K562 (cell line): ENCODE results near the gene ANKRD65. TPM values are rescaled to one million over a fixed set of nuclear protein-coding genes. Genes with fewer than 3 reads are reported as not detected.

Experiments
- CHD2 ChIP-seq: IDR thresholded peaks from 2 replicates; pipeline ENCODE4 v1.6.1; 2011; ENCODE audit warnings: low read depth, low read length
- CTCF ChIP-seq, 3 experiments: IDR thresholded peaks in 2 of 3; conservative IDR thresholded peaks in 1 of 3; 2 replicates each; pipeline ENCODE4 v1.5.1; 2011 to 2012; ENCODE audit warnings: low read length in 3 of 3, mild to moderate bottlenecking in 3 of 3, control low read depth in 2 of 3, improper control_type of control experiment in 1 of 3, inconsistent platforms in 1 of 3, low read depth in 1 of 3, mixed read lengths in 1 of 3, moderate library complexity in 1 of 3; ENCODE audit not compliant: insufficient read depth in 2 of 3
- ETV6 ChIP-seq, 3 experiments: fragments of 150-350 bp in 1 of 3; sonication (generic) in 1 of 3; formaldehyde crosslinking in 1 of 3; IDR thresholded peaks; 2 replicates each; pipeline versions ENCODE4 v1.6.1 to v1.8.0; 2014 to 2022; ENCODE audit warnings: borderline replicate concordance in 2 of 3, low read depth in 2 of 3, antibody characterized with exemption in 1 of 3, low read length in 1 of 3, mild to moderate bottlenecking in 1 of 3, missing genetic modification reagents in 1 of 3
- HDAC1 ChIP-seq, 2 experiments: fragments of 450-650 bp; IDR thresholded peaks; 2 replicates each; pipeline ENCODE4 v1.6.1; 2016 to 2017; ENCODE audit warnings: inconsistent platforms in 1 of 2, mild to moderate bottlenecking in 1 of 2, moderate library complexity in 1 of 2
- KLF13 ChIP-seq: fragments of 450-650 bp; IDR thresholded peaks from 2 replicates; pipeline ENCODE4 v1.6.1; 2016; ENCODE audit warnings: missing genetic modification characterization, low read depth, mild to moderate bottlenecking, missing compliant biosample characterization, moderate library complexity, borderline replicate concordance
- TAF15 ChIP-seq: fragments of 200-400 bp; formaldehyde crosslinking; IDR thresholded peaks from 2 replicates; pipeline ENCODE4 v1.6.1; 2017; ENCODE audit warnings: mild to moderate bottlenecking, low read depth, low read length, moderate library complexity
- TGIF2 ChIP-seq: sonication (generic); formaldehyde crosslinking; IDR thresholded peaks from 2 replicates; pipeline ENCODE4 v1.8.1; 2022; ENCODE audit warnings: mild to moderate bottlenecking, missing genetic modification reagents, moderate library complexity
- THAP12 ChIP-seq: fragments of 250-450 bp; sonication (Bioruptor Pico); IDR thresholded peaks from 2 replicates; pipeline ENCODE4 v1.9.0; 2021; ENCODE audit warnings: mild to moderate bottlenecking, inconsistent platforms
- TRIM28 ChIP-seq: fragments of 450-650 bp; IDR thresholded peaks from 2 replicates; pipeline ENCODE4 v1.6.1; 2017
- VEZF1 ChIP-seq: fragments of 200-800 bp; sonication (Bioruptor generic); IDR thresholded peaks from 2 replicates; pipeline ENCODE4 v1.6.1; 2017; ENCODE audit warnings: missing genetic modification characterization, missing compliant biosample characterization
- ZBTB2 ChIP-seq: fragments of 450-650 bp; IDR thresholded peaks from 2 replicates; pipeline ENCODE4 v1.6.1; 2016; ENCODE audit warnings: antibody characterized with exemption
- ZNF77 ChIP-seq: fragments of 250-450 bp; sonication (Bioruptor Pico); IDR thresholded peaks from 2 replicates; pipeline ENCODE4 v1.5.0; 2020
- polyA plus RNA-seq, 8 experiments: library from polyadenylated mRNA; depleted of rRNA in 4 of 8; stranded (reverse) in 5 of 8; unstranded in 3 of 8; fragments of >200 nt; fragmentation: Nextera tagmentation in 2 of 8; fragmentation: Illumina TruSeq in 1 of 8; extraction: Ambion mirVana in 2 of 8; extraction: Trizol in 1 of 8; gene quantifications; 2 replicates each; pipeline versions ENCODE4 v1.2.1 to v1.2.3, GENCODE V29; 2011 to 2014; ENCODE audit warnings: inconsistent platforms in 1 of 8, missing spikeins in 1 of 8
- total RNA-seq, 7 experiments: library from RNA; depleted of rRNA in 6 of 7; stranded (reverse); fragments of >200 nt in 6 of 7; fragmentation: Illumina TruSeq in 2 of 7; extraction: Trizol in 2 of 7; gene quantifications; 2 replicates each; pipeline versions ENCODE4 v1.2.1 to v1.2.3, GENCODE V29; 2011 to 2021; ENCODE audit warnings: low replicate concordance in 1 of 7
- TF ChIP-seq, protein P1 (sequence below): fragments of 250-450 bp; sonication (Bioruptor Pico); IDR thresholded peaks from 2 replicates; pipeline ENCODE4 v1.5.0; 2022; ENCODE audit warnings: mild to moderate bottlenecking
- TF ChIP-seq, protein P2 (sequence below): fragments of 250-450 bp; sonication (Bioruptor Pico); IDR thresholded peaks from 2 replicates; pipeline ENCODE4 v1.4.0; 2020; ENCODE audit warnings: mild to moderate bottlenecking, moderate library complexity

ANKRD65 gene
- total and polyA plus RNA-seq, 9 of the 15 experiments (the other 6 are each of a cell fraction or from before 2014, with no cell fraction given): not detected

DNA sequence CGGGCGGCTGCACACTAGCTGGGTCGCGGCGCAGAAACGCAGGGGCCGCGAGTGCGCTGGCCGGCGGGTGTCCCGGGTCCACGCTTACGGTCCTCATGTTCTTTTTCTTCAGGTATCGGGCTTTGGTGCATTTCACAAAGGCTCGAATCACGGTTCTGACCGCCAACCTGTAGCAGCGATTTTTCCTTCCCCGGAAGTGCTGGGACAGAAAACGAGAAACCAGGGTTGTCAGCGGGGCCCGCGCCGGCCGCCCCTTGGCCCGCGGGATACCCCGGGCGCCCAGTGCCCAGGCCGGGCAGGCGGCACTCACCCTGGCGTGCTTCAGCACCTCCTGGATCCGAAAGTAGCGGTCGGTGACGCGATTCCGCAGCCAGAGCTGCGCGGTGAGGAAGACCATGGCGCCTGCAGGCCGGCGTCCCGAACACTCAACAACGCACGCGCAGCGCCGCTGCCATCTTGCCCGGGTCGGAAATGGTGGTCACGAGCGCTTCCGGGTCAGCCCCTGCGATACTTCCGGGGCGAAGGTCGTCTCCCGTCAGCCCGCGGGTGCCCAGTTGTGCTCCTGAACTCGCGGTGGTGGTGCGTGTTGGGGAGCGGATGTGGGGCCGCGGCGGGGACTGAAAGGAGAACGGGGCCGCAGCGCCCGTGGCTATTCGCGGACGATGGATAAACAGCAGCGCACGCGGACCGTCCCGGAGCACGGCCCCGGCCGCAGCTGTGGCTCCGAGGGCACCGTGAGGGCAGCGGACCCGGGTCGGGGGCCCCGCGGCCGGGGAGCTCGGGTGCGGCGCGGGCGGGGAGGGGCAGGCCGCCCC lies 14.0 kb downstream of the ANKRD65 start, which contains the start of gene MRPL20 (continued):
- TF ChIP-seq VEZF1 (CRISPR knock-in tag) (peak; percentile 71), HDAC1 (IDR thresholded peaks at IDR 0.05) (peak in 1 of 2 experiments; percentile 97; a peak in 2 of 4 replicates), TRIM28 (no peak), ZBTB2 (peak; percentile 82), TAF15 (no peak), CTCF (IDR thresholded peaks at IDR 0.05 in 2 of 3, conservative IDR thresholded peaks at IDR 0.05 in 1 of 3; ENCODE audit: insufficient read depth in 2 of 3, low read depth in 1 of 3, low read length in 3 of 3) (0 out of 6 replicates have a peak, but pooled peaks of 1 of the 3 experiments have one; percentile 9), TGIF2 (peak; percentile 50; the same call in 1 of the 2 replicates), KLF13 (tag) (0 out of 2 replicates have a peak, but pooled peaks have one; percentile 10), THAP12 (CRISPR knock-in tag) (peak; percentile 65), ETV6 (IDR thresholded peaks at IDR 0.05; ENCODE audit: borderline replicate concordance in 1 of 2, low read depth in 2 of 2, low read length in 1 of 2) (peak in 1 of 2 experiments; percentile 45; a peak in 1 of 4 replicates), ETV6 (CRISPR knock-in tag; IDR thresholded peaks at IDR 0.05; ENCODE audit: borderline replicate concordance) (no peak), ZNF77 (CRISPR knock-in tag) (no peak), CHD2 (peak; percentile 75)
- TF ChIP-seq, protein P1, sequence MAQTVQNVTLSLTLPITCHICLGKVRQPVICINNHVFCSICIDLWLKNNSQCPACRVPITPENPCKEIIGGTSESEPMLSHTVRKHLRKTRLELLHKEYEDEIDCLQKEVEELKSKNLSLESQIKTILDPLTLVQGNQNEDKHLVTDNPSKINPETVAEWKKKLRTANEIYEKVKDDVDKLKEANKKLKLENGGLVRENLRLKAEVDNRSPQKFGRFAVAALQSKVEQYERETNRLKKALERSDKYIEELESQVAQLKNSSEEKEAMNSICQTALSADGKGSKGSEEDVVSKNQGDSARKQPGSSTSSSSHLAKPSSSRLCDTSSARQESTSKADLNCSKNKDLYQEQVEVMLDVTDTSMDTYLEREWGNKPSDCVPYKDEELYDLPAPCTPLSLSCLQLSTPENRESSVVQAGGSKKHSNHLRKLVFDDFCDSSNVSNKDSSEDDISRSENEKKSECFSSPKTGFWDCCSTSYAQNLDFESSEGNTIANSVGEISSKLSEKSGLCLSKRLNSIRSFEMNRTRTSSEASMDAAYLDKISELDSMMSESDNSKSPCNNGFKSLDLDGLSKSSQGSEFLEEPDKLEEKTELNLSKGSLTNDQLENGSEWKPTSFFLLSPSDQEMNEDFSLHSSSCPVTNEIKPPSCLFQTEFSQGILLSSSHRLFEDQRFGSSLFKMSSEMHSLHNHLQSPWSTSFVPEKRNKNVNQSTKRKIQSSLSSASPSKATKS (CRISPR knock-in tag): no peak
- TF ChIP-seq, protein P2, sequence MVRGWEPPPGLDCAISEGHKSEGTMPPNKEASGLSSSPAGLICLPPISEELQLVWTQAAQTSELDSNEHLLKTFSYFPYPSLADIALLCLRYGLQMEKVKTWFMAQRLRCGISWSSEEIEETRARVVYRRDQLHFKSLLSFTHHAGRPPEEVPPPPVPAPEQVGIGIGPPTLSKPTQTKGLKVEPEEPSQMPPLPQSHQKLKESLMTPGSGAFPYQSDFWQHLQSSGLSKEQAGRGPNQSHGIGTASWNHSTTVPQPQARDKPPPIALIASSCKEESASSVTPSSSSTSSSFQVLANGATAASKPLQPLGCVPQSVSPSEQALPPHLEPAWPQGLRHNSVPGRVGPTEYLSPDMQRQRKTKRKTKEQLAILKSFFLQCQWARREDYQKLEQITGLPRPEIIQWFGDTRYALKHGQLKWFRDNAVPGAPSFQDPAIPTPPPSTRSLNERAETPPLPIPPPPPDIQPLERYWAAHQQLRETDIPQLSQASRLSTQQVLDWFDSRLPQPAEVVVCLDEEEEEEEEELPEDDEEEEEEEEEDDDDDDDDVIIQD (CRISPR knock-in tag): 0 out of 2 replicates have a peak, but pooled peaks have one; percentile 12
